Karpas-422 (cell line): Measurements from ENCODE around the gene LINS1. TPM values are rescaled to one million over a fixed set of nuclear protein-coding genes. Genes with fewer than 3 reads are reported as not detected.

Experiments
- small RNA-seq: library from RNA; depleted of rRNA; stranded (forward); fragments of <200 nt; gene quantifications from one replicate; pipeline ENCODE3, GENCODE V24; 2014
- total RNA-seq: library from RNA; depleted of rRNA; stranded (reverse); fragments of >200 nt; shearing (Covaris generic); gene quantifications from 2 replicates; pipeline ENCODE4 v1.2.3, GENCODE V29; 2014; ENCODE audit warnings: low replicate concordance; rRNA removed

LINS1 gene
- total RNA-seq, 1 experiment from 2014 or later, result 31.7 TPM

Small RNA genes within 50 kb of the gene (small RNA-seq; reads per million reads assigned to genes)
- gene RF00019, result not detected
- not detected for gene RNU6-181P
- not detected for gene RNU6-322P

Other genes starting within 250 kb of the LINS1 start
- gene CERS3, start 73.2 kb downstream of the LINS1 start, total RNA-seq, result 0.15 TPM in 1 of 2 replicates, not detected in the other
- gene ASB7, start 405 bp upstream of the LINS1 start, total RNA-seq, result 10.4 and 23.9 TPM in 2 replicates